K562 (cell line): ENCODE data around the gene TTC39A. TPM values are rescaled to one million over a fixed set of nuclear protein-coding genes. Genes with fewer than 3 reads are reported as not detected.

Experiments used
- ARID1B ChIP-seq: fragments of 450-650 bp; IDR thresholded peaks from 2 replicates; pipeline ENCODE4 v1.6.1; 2016; ENCODE audit warnings: antibody characterized with exemption, mild to moderate bottlenecking, inconsistent platforms
- CREM ChIP-seq: IDR thresholded peaks from 2 replicates; pipeline ENCODE4 v1.6.1; 2014; ENCODE audit warnings: antibody characterized with exemption, low read depth
- FOS ChIP-seq: IDR thresholded peaks from 3 replicates; pipeline ENCODE4 v1.6.1; 2011; ENCODE audit not compliant: insufficient read length; ENCODE audit errors: extremely low read depth
- GABPB2 ChIP-seq: fragments of 250-450 bp; sonication (Bioruptor Pico); conservative IDR thresholded peaks from 2 replicates; pipeline ENCODE4 v1.5.1; 2021; ENCODE audit warnings: mild to moderate bottlenecking
- HDGF ChIP-seq: fragments of 450-650 bp; IDR thresholded peaks from 2 replicates; pipeline ENCODE4 v1.6.1; 2016
- KLF16 ChIP-seq: IDR thresholded peaks from 2 replicates; pipeline ENCODE4 v1.6.1; 2016; ENCODE audit warnings: antibody characterized with exemption
- MEIS2 ChIP-seq: fragments of 450-650 bp; IDR thresholded peaks from 2 replicates; pipeline ENCODE4 v1.6.1; 2014; ENCODE audit warnings: mild to moderate bottlenecking; ENCODE audit not compliant: partially characterized antibody
- PKNOX1 ChIP-seq: fragments of 450-650 bp; IDR thresholded peaks from 2 replicates; pipeline ENCODE4 v1.6.1; 2016
- RBM25 ChIP-seq: fragments of 200-400 bp; formaldehyde crosslinking; IDR thresholded peaks from 2 replicates; pipeline ENCODE4 v1.6.1; 2018; ENCODE audit warnings: low read length, low read depth, moderate library complexity; ENCODE audit not compliant: severe bottlenecking
- SMAD1 ChIP-seq: fragments of 150-350 bp; IDR thresholded peaks from 2 replicates; pipeline ENCODE4 v1.6.1; 2014; ENCODE audit warnings: low read length, low read depth; ENCODE audit not compliant: partially characterized antibody
- SMARCE1 ChIP-seq: fragments of 450-650 bp; IDR thresholded peaks from 2 replicates; pipeline ENCODE4 v1.7.1; 2016; ENCODE audit warnings: mild to moderate bottlenecking
- TBL1XR1 ChIP-seq, 2 experiments: IDR thresholded peaks; 2 replicates each; pipeline ENCODE4 v1.6.1; 2012; ENCODE audit warnings: improper control_type of control experiment in 2 of 2, low read length in 2 of 2, mild to moderate bottlenecking in 1 of 2
- TEAD4 ChIP-seq, 2 experiments: sonication (generic) in 1 of 2; formaldehyde crosslinking in 1 of 2; IDR thresholded peaks; 2 replicates each; pipeline versions ENCODE4 v1.6.1 to v1.8.0; 2012 to 2022; ENCODE audit warnings: borderline replicate concordance in 1 of 2, inconsistent platforms in 1 of 2, low read length in 1 of 2, mild to moderate bottlenecking in 1 of 2, missing genetic modification reagents in 1 of 2
- ZNF316 ChIP-seq: fragments of 450-650 bp; IDR thresholded peaks from 2 replicates; pipeline ENCODE4 v1.6.1; 2016
- ZNF407 ChIP-seq: fragments of 450-650 bp; IDR thresholded peaks from 2 replicates; pipeline ENCODE4 v1.6.1; 2016; ENCODE audit warnings: low read depth
- ZNF639 ChIP-seq, 2 experiments: fragments of 200-800 bp in 1 of 2; sonication (Bioruptor generic) in 1 of 2; sonication (generic) in 1 of 2; formaldehyde crosslinking in 1 of 2; IDR thresholded peaks in 1 of 2; conservative IDR thresholded peaks in 1 of 2; 2 replicates each; pipeline versions ENCODE4 v1.5.0 to v1.6.1; 2016 to 2020; ENCODE audit warnings: missing compliant biosample characterization in 1 of 2, missing genetic modification characterization in 1 of 2, missing genetic modification reagents in 1 of 2
- ZNF717 ChIP-seq: fragments of 250-450 bp; sonication (Bioruptor Pico); IDR thresholded peaks from 2 replicates; pipeline ENCODE4 v1.5.0; 2021
- polyA plus RNA-seq, 8 experiments: library from polyadenylated mRNA; depleted of rRNA in 4 of 8; stranded (reverse) in 5 of 8; unstranded in 3 of 8; fragments of >200 nt; fragmentation: Nextera tagmentation in 2 of 8; fragmentation: Illumina TruSeq in 1 of 8; extraction: Ambion mirVana in 2 of 8; extraction: Trizol in 1 of 8; gene quantifications; 2 replicates each; pipeline versions ENCODE4 v1.2.1 to v1.2.3, GENCODE V29; 2011 to 2014; ENCODE audit warnings: inconsistent platforms in 1 of 8, missing spikeins in 1 of 8
- total RNA-seq, 7 experiments: library from RNA; depleted of rRNA in 6 of 7; stranded (reverse); fragments of >200 nt in 6 of 7; fragmentation: Illumina TruSeq in 2 of 7; extraction: Trizol in 2 of 7; gene quantifications; 2 replicates each; pipeline versions ENCODE4 v1.2.1 to v1.2.3, GENCODE V29; 2011 to 2021; ENCODE audit warnings: low replicate concordance in 1 of 7

The TTC39A gene
- total and polyA plus RNA-seq, 9 of the 15 experiments (the other 6 are each of a cell fraction or from before 2014, with no cell fraction given), result 0.18 to 0.82 (median 0.35) TPM

GRCh38 chr1:51331206-51332100 is 1.1 kb upstream of the TTC39A start (continued):
- TF ChIP-seq ZNF407, result 0 out of 2 replicates have a peak, but pooled peaks have one; percentile 25
- TF ChIP-seq SMAD1, result no peak
- TF ChIP-seq ZNF717 (CRISPR knock-in tag), result no peak
- peak in 1 of 2 experiments; percentile 55; a peak in 1 of 4 replicates for TF ChIP-seq TBL1XR1 (IDR thresholded peaks at IDR 0.05; ENCODE audit: low read length in 2 of 2)
- peak; percentile 74 for TF ChIP-seq CREM
- peak; percentile 71 for TF ChIP-seq PKNOX1
- TF ChIP-seq FOS, result peak; percentile 73
- TF ChIP-seq ZNF316, result peak; percentile 93
- TF ChIP-seq ARID1B, result peak; percentile 93
- peak in 1 of 2 experiments; percentile 64; a peak in 2 of 4 replicates for TF ChIP-seq ZNF639 (CRISPR knock-in tag; conservative IDR thresholded peaks at IDR 0.05 in 1 of 2, IDR thresholded peaks at IDR 0.05 in 1 of 2)
- TF ChIP-seq GABPB2 (CRISPR knock-in tag), result no peak
- TF ChIP-seq HDGF, result peak; percentile 30; the same call in 1 of the 2 replicates
- TF ChIP-seq KLF16, result peak; percentile 62; the same call in 1 of the 2 replicates
- TF ChIP-seq RBM25, result peak; percentile 81
- TF ChIP-seq SMARCE1, result peak; percentile 95
- peak; percentile 87 for TF ChIP-seq TEAD4 (IDR thresholded peaks at IDR 0.05; ENCODE audit: low read length)
- TF ChIP-seq TEAD4 (CRISPR knock-in tag; IDR thresholded peaks at IDR 0.05; ENCODE audit: borderline replicate concordance), result no peak
- peak; percentile 56 for TF ChIP-seq MEIS2
